NCI-H1417 (cell line): ENCODE results near the gene GALE.

ENCODE experiments used
- DNase-seq, 3 experiments: peaks; one replicate each; lab custom pipeline; 2025; lab: John Stamatoyannopoulos, UW

GALE gene

GRCh38 chr1:23751050-23751814 is 49.3 kb downstream of the GALE start:
- peak; percentile 10 to 49 (median 23) for DNase-seq

- DNase-seq: no peak
Measured at GRCh38 chr1:23748016-23748415, 52.5 kb downstream of the GALE start.
